ENCODE data around the gene MRGPRF.

GRCh38 chr11:68976095-68976494 is 37.0 kb downstream of the MRGPRF start:
- TF ChIP-seq CTCF (IDR thresholded peaks at IDR 0.05 in 8 of 11, conservative IDR thresholded peaks at IDR 0.05 in 3 of 11) = no peak
- TF ChIP-seq POLR2AphosphoS5 (IDR thresholded peaks at IDR 0.05) = no peak
- no peak for TF ChIP-seq POLR2A (IDR thresholded peaks at IDR 0.05)

All from spleen (tissue), 7 donors.